Right lung (tissue), 5 donors: ENCODE results near the gene PTPRN2. TPM values are rescaled to one million over a fixed set of nuclear protein-coding genes. Genes with fewer than 3 reads are reported as not detected.

ENCODE experiments used
- polyA plus RNA-seq, 5 donors: library from polyadenylated mRNA; unstranded; fragments of 120-200 nt; gene quantifications; one replicate each; pipeline versions ENCODE4 v1.2.1 to v1.2.3, GENCODE V29; 2013; ENCODE audit warnings: inconsistent platforms in 1 of 5, low replicate concordance in 1 of 5; ENCODE audit not compliant: insufficient read length in 5 of 5, insufficient read depth in 1 of 5

Gene PTPRN2
- polyA plus RNA-seq, 5 donors = 6.2 to 8.1 (median 7.0) TPM

Other genes with a start within 250 kb of the PTPRN2 start
- gene NCAPG2, start 117.0 kb upstream of the PTPRN2 start, polyA plus RNA-seq = 10 to 100 TPM; 21.1 to 42.7 (median 30.1) TPM
- gene ESYT2, start 241.7 kb upstream of the PTPRN2 start, polyA plus RNA-seq = 10 to 100 TPM; 36.8 to 46.4 (median 41.5) TPM